ENCODE data around the gene TDP2.
A peak's percentile ranks its signal among the peaks of the same experiment; 100 is the strongest.
"Not testable (repeated sequence)": the region's sequence is repeated elsewhere in the genome, so short reads cannot be mapped to it uniquely, and the experiment has no call there.

TDP2 gene

DNA sequence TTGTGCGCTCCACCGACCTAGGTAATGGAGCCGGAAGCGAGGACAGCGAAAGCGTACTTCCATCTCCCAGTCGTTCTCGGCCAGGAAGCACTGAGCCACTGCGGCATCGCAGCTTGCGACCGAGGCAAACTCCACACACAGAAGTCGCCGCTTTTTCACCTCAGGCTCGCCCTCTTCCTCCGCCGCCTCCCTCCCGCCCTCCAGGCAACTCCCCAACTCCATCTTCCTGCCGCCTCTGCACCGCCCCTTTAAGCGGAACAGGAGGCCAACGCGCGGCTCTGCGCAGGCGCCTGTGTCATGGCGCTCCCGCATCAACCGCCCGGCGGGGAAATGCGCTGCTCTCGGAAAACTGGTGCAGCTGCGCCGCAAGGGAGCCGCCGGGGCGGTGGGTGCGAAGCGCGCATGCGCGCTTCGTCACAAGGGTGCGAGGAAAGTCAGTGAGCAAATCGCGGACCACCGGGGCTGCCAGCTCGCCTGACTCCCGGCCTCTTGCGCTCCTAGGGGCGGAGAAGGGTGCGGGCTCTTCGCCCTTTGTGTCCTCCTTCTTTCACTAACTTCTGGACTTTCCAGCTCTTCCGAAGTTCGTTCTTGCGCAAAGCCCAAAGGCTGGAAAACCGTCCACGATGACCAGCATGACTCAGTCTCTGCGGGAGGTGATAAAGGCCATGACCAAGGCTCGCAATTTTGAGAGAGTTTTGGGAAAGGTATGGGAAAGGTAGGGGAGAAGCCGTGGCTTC lies at the start of gene TDP2, which contains the start of gene ACOT13:
Gene TDP2, minus strand, starts transcription at position 259 of the 737 bp plus-strand sequence. Its CDS starts 37 bp downstream, at position 222.
Gene ACOT13, plus strand, starts transcription at position 437 of the 737 bp plus-strand sequence. Its CDS starts 187 bp downstream, at position 624.
- intact Hi-C loops (cut with DNase I): loop anchor here (2.0 kb wide), 1 partner anchor 54 kb away; no protein-coding TSS in a partner anchor
- peak; percentile 83 to 98 (median 94) for DNase-seq

- intact Hi-C loops (cut with DNase I): no loop called here
- DNase-seq: no peak
Observed at GRCh38 chr6:24710519-24711303, 44.0 kb upstream of the TDP2 start.

GRCh38 chr6:24709014-24709711 lies 42.5 kb upstream of the TDP2 start:
- intact Hi-C loops (cut with DNase I): no loop called here
- no peak for DNase-seq

DNA sequence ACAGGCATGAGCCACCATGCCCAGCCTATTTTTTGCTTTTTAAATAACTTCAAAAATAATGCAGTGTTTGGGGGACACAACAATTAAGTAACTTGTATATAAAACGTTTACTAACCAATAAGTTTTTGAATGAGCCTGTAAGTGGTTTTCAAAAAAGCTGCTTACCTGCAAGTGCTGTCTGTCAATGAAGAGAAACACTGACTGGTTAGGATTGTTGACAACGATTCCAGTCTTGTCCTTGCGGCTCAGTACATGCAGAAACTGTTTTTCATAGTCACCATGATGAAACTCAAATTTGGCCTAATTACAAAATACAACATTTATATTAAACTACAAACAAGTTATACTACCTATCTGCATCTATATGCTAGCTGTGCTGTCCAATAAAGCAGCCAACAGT lies 41.9 kb upstream of the TDP2 start:
- intact Hi-C loops (cut with DNase I): no loop called here
- DNase-seq: no peak

- intact Hi-C loops (cut with DNase I): no loop called here
- no peak for DNase-seq
Observed at GRCh38 chr6:24704468-24704867, 37.8 kb upstream of the TDP2 start.

- no peak for DNase-seq
- intact Hi-C loops (cut with DNase I): no loop called here
Observed at GRCh38 chr6:24702720-24703282, 36.1 kb upstream of the TDP2 start.

- intact Hi-C loops (cut with DNase I): no loop called here
Observed at GRCh38 chr6:24699521-24700359, 33.0 kb upstream of the TDP2 start.

DNA sequence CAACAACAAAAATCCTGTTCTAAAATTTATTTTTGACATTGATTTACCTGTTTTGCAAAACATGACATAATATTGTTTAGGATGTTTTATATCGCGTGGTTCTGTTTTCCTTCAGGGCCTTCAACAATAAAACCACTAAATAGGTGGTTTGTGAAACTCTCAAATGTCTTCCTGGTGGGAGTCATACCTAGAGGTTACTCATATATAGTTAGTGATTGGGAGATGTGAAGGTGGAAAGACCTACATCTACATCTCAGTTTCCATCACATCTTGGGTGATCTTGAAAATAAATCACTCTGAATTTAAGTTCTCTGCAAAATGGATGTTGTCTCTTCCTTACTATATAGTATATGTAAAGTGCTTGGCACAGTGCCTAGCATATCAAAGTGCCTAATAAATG lies 29.4 kb upstream of the TDP2 start:
- DNase-seq: no peak
- intact Hi-C loops (cut with DNase I): no loop called here

More at GRCh38 chr6:24699521-24700359, 33.0 kb upstream of the TDP2 start:
- DNase-seq: no peak

DNA sequence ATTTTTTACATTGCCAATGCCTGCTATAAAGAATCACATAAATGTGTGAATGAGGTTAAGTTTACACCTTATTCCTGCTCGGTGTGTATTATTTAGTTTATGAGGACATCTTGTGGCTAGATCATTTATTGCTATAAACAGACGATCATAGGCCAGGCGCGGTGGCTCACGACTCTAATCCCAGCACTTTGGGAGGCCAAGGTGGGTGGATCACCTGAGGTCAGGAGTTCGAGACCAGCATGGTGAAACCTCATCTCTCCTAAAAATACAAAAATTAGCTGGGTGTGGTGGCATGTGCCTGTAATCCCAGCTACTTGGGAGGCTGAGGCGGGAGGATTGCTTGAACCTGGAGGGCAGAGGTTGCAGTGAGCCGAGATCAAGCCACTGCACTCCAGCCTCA lies 28.9 kb upstream of the TDP2 start:
- DNase-seq: peak in 29 of 42 donors; percentile 10 to 65 (median 32)
- intact Hi-C loops (cut with DNase I): not testable (repeated sequence)

GRCh38 chr6:24694198-24694597 lies 27.5 kb upstream of the TDP2 start:
- no peak for DNase-seq
- intact Hi-C loops (cut with DNase I): no loop called here

- intact Hi-C loops (cut with DNase I): no loop called here
- no peak for DNase-seq
Observed at GRCh38 chr6:24692848-24693592, 26.3 kb upstream of the TDP2 start.

- intact Hi-C loops (cut with DNase I): no loop called here
- no peak for DNase-seq
Observed at GRCh38 chr6:24692415-24692814, 25.7 kb upstream of the TDP2 start.

- intact Hi-C loops (cut with DNase I): no loop called here
- no peak for DNase-seq
Observed at GRCh38 chr6:24692003-24692402, 25.3 kb upstream of the TDP2 start.

DNA sequence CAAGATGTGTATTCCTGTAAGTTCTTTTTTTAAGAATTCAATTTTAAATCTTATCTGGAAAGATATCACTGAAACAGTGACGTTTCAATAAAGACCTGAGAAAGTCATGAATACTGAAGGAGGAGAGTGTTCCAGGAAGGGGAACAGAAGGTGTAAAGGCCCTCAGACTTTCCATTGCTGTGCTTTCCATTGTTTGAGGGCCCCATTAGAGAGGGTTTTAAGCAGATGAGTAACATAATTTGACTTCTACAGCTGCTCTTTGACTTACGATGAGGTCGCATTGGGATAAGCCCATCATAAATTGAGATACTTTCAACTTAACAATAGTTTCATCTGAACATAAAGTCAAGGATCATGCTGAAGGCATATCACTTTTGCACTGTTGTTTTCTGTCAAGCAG lies 24.9 kb upstream of the TDP2 start:
- intact Hi-C loops (cut with DNase I): no loop called here
- no peak for DNase-seq

- intact Hi-C loops (cut with DNase I): no loop called here
- no peak for DNase-seq
Observed at GRCh38 chr6:24690593-24690992, 23.9 kb upstream of the TDP2 start.

DNA sequence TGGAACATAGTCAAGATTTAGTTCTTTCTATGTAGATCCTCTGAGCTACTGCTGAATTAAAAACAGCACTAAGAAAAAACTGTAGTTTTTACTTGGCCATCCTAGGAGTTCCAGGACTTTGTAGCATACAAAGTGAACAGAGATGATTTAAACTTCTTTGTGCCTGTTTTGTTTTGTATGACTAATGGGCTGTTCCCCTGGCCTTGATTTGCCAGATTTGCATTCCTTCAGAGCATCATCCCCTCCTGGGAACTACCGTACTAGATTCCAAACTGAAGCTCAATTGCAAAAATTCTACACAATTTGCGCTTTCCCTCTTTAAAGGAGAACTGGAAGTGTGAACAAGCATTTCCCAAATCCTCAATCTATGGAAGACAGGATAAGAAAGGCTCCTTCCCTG lies 23.3 kb upstream of the TDP2 start:
- no peak for DNase-seq
- intact Hi-C loops (cut with DNase I): no loop called here

DNA sequence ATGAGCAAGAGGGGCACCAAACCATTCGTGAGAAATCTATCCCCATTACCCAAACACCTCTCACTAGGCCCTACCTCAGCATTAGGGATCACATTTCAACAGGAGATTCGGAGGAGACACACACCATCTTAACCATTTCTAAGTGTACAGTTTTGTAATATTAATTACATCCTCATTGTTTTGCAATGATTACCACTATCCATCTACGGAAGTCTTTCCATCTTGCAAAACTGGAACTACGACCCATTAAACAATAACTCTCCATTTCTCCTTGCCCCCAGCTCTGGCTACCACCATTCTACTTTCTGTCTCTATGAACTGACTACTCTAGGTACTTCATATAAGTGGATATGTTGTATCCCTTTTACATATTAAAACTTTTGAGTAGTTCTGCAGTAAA lies 20.2 kb upstream of the TDP2 start:
- no peak for DNase-seq
- intact Hi-C loops (cut with DNase I): no loop called here

DNA sequence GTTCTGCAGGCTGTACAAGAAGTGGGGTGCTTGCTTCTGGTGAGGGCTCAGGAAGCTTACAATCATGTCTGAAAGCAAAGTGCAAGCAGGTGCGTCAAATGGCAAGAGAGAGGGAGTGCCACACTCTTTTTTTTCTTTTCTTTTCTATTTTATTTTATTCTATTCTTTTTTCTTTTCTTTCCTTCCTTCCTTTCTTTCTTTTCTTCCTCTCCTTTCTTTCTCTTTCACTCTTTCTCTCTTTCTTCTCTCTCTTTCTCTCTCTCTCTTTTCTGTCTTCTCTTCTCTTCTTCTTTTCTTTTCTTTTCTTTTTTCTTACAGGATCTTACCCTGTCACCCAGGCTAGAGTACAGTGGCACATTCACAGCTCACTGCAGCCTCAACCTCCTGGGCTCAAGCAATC lies 19.7 kb upstream of the TDP2 start:
- no peak for DNase-seq
- intact Hi-C loops (cut with DNase I): no loop called here
